Measurements from ENCODE around the gene KRTAP12-2.
A peak's percentile ranks its signal among the peaks of the same experiment; 100 is the strongest.
"Not testable (repeated sequence)": the region's sequence is repeated elsewhere in the genome, so short reads cannot be mapped to it uniquely, and the experiment has no call there.

The KRTAP12-2 gene

DNA sequence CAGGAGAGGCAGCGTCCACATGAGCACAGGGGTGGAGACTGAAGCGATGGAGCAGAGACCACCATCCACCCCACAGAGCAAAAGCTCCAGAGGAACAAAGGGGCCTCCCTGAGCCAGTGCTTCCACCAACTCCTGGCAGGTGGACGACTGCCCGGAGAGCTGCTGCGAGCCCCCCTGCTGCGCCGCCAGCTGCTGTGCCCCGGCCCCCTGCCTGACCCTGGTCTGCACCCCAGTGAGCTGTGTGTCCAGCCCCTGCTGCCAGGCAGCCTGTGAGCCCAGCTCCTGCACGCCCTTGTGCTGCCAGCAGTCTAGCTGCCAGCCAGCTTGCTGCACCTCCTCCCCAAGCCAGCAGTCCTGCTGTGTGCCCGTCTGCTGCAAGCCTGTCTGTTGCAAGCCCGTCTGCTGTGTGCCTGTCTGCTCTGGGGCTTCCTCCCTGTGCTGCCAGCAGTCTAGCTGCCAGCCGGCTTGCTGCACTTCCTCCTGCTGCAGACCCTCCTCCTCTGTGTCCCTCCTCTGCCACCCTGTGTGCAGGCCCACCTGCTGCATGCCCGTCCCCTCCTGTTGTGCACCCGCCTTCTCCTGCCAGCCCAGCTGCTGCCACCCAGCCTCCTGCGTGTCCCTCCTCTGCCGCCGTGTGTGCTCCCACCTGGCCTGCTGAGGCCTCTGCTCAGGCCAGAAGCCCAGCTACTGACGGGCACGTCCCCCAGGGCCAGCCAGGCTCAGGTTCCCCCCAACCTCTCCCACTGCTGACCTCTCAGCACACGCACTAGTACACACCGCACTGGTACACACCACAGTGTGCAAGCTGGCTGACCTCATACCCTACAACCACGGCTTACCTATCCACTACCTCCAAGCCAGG is 35.6 kb upstream of the KRTAP12-2 start:
- no peak for DNase-seq (ENCODE audit: low spot score)

DNA sequence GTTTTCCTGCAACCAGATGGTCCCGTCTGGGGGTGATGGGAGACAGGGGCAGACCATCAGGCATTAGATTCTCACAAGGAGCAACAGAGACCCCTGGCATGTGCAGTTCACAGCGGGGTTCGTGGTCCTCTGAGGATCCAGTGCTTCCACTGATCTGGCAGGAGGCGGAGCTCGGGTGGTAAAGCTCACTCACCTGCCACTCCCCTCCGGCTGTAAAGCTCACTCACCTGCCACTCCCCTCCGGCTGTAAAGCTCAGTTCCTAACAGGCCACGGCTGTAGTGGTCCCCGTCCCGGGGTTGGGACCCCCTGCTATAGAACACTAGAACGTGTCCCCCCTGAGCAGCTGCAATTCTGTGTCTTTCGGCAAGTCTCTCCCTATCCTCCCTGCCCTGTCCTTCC is 34.8 kb upstream of the KRTAP12-2 start:
- no peak for DNase-seq (ENCODE audit: low spot score)

DNA sequence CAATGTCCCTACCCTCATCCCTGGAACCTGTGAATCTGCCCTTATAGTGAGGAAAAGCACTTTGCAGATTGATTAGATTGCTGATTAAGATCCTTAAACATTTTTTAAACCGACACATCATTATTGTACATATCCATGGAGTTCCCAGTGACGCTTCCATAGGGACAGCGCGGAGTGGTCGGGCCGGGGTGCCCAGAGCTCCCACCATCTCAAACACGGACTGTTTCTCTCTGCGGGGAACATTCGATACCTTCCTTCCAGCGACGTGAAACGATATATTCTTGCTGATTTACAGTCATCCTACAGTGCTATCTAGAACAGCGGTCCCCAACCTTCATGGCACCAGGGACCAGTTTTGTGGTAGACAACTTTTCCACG is 34.3 kb upstream of the KRTAP12-2 start:
- DNase-seq (ENCODE audit: low spot score), result no peak

DNA sequence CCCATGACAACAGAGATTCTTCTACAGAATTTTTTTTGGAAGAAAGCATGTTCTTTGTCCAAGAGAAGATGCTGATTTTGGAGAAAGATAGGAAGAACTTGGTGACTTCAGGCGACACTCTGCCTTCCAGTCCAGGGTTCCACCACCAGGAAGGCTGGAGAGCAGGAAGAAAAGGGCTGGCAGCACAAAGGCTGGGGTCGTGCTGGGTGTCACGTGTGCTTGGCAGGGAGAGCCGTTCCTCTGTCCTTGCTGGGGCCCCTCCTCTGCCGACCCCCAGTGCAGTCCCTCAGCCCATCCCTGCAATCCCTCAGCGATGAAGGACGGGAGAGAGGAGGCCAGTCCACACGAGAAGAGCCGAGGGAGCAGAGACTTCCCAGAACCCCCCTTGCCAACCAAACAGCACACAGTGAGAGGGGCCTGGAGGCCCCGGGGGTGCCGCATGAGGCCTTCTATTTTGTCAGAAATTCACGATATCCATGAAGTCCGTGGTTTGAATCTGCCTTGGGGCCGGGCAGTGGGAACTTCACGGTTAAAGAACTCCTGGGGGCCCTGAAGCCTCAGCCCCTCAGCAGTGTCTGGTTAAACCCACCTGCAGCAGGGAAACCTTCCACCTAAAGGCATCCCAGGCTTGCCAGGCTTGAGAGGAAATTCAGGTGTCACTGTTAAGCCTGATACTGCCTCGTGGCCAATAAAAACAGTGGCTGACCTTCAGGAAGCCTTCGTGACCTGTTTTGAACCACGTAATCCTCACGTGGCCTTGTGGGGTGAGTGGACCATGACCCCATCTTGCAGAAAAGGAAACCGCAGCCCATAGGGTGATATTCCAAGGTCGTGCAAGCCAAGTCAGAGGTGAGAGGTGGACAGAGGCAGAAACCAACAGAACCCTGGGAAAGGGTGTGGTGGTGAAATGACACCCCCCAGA is 33.6 kb upstream of the KRTAP12-2 start:
- no peak for DNase-seq (ENCODE audit: low spot score)

DNA sequence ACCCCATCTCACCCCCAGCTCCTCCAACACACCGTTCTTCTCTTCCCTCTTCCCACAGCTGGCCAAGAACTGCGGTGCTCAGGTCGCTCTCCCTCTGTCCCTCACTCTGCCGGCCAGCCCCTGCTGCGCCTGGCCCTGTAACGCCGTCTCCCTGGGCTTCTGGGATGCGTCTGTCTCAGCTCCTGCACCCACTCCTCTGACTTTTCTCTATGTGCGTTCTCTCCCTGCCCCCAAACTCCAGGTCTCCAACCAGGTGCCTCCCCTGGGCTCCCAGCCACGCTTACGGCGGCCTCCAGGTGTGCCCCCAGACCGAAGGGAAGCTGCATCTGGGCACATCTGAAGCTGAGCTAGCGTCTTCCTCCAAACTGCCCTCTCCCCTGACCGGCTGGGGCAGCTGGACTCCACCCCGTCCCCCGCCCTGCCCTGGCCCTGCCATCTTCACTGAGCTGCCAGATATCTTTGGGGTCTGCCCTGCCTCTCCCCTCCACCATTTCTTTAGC is 32.8 kb upstream of the KRTAP12-2 start:
- no peak for DNase-seq (ENCODE audit: low spot score)

DNA sequence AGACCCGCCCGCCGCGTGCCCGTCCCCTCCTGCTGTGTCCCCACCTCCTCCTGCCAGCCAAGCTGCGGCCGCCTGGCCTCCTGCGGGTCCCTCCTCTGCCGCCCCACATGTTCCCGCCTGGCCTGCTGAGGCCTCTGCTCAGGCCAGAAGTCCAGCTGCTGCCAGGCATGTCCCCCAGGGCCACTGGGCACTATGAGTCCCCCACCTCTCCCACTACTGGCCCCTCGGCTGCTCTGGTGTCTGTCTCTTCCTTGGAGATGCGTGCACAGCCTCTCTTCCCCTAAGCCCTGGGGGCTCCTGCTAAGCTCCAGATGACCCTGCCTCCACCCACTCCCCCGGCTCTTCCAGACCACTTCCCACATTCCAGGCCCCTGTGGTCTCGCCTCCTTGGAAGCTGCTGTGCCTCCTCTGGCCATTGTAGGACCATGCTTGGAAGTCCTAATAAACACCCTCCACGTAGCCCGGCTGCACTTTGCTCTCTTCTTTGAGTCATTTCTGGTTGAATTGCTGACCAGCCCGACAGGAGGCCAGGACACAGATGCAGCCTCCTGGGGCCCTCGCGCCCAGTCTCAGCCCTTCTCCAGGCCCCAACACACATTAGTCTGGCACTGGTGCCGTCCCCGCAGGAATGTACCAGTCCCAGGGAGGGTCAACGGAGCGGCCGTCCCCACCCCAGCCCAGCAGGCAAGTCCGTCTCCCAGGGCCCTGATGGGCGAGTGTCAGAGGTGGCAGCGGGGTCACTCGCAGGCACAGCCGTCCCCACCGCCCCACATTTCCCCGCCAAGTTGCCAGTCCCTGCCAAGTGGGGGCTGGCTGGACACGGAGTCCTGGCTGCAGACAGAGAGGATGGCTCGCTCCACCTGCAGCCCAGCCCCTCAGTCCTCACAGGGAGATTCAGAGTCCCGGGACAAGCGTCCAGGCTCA is 31.3 kb upstream of the KRTAP12-2 start:
- no peak for DNase-seq (ENCODE audit: low spot score)

DNA sequence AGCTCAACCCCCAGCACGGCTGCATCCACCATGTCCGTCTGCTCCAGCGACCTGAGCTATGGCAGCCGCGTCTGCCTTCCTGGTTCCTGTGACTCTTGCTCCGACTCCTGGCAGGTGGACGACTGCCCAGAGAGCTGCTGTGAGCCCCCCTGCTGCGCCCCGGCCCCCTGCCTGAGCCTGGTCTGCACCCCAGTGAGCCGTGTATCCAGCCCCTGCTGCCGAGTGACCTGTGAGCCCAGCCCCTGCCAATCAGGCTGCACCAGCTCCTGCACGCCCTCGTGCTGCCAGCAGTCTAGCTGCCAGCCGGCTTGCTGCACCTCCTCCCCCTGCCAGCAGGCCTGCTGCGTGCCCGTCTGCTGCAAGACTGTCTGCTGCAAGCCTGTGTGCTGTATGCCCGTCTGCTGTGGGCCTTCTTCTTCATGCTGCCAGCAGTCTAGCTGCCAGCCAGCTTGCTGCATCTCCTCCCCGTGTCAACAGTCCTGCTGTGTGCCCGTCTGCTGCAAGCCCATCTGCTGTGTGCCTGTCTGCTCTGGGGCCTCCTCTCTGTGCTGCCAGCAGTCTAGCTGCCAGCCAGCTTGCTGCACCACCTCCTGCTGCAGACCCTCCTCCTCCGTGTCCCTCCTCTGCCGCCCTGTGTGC is 30.6 kb upstream of the KRTAP12-2 start, which contains the start of gene KRTAP10-12:
TSS of gene KRTAP10-12 (plus strand) at position 1 of the 639 bp plus-strand sequence. CDS start at position 31, 30 bp downstream.
- DNase-seq (ENCODE audit: low spot score), result not testable (repeated sequence)

DNA sequence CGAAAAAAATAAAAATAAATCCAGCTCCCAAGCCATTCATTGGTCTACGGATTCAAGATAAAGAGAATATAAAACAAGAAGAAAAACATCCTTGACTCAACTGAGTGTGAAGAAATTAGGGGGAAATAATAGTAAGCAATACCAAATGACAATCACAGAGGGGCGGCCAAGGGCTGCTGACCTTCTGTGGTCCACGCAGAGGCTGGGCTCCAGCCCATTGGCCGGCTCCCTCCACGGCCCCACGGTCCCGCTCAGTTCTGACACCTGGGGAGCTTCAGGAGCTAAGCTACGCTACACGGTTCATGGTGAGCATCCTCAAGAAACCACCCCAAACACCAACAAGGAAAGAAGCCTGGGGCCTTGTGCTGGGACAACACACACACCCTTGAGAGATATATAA is 29.8 kb upstream of the KRTAP12-2 start:
- no peak for DNase-seq (ENCODE audit: low spot score)

DNA sequence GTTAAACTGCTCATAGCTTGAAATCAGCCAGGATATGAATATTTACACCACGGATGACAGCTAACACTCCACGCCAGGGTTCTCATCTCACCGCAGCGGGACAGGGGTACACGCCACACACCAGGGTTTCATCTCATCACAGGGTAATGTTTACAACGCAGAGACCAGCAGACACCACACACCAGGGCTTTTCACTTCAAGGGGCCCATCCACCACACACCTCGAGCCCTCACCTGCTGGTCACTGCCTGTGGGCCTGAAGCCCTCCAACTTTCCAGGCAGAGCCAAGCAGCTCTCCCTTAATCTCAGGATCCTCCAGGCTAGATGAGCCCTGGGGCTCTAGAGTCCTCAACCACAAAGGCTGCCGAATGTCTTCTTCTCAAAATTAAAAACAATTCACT is 28.9 kb upstream of the KRTAP12-2 start:
- DNase-seq (ENCODE audit: low spot score), result no peak

DNA sequence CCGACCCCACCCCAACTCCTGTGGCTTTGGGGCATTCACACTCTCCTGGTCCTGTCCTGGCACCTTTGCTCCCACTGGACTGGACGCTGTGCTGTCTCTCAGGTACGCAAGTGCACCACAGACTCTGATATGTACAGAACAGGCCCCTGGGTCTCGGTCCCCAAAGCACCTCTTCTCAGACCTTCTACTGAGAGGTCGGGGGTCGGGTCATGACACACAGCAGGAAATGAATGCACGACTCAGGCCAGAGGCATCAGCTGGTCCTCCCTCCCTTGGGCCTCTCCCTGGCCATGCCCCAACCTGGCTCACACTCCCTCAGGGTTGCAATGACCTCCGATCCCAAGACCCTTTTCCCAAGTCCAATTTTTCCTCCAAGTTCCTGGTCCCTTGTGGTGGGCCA is 28.5 kb upstream of the KRTAP12-2 start:
- peak; percentile 7 for DNase-seq (ENCODE audit: low spot score)

DNA sequence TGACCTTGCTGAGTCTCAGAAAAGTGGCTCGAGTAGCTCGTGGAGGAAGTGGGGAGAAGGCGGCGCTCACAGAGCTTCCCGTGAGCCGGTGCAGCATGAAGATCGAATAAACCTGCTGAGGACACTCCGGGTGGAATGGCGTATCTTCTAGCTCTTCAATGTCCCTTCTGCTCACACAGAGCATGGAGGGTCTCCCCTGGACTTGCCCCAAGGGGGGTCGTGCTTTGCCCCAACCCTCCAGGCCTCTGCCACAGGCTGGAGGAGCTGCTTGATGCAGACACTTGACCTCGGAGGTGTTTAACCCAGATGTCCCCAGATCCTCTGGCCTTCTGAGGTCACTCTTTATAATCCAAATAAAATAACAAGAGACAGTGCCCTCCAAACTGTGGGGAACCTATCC is 28.0 kb upstream of the KRTAP12-2 start:
- DNase-seq (ENCODE audit: low spot score), result no peak

DNA sequence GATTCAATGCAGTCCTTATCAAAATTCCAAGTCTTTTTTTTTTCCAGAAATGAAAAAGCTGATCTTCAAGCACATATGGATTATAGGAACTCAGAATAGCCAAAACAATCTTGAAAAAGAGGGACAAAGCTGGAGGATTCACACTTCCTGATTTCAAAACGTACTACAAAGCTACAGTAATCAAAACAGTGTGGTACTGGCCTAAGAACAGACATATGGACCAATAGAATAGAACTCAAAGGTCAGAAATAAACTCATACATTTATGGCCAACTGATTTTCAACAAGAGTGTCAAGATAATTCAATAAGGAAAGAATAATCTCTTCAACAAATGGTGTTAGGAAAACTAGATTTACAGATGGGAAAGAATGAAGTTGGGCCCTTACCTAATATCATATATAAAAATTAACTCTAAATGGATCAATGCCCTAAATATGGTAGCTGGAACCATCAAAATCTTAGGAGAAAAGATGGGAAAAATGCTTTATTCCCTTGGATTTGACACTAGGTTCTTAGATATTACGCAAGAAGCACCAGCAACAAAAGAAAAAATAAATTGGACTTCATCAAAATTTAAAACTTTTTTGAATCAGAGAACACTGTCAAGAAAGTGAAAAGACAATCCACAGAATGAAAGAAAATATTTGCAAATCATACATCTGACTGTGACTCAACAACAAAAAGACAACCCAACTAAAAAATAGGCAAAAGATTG is 26.2 kb upstream of the KRTAP12-2 start:
- no peak for DNase-seq (ENCODE audit: low spot score)

DNA sequence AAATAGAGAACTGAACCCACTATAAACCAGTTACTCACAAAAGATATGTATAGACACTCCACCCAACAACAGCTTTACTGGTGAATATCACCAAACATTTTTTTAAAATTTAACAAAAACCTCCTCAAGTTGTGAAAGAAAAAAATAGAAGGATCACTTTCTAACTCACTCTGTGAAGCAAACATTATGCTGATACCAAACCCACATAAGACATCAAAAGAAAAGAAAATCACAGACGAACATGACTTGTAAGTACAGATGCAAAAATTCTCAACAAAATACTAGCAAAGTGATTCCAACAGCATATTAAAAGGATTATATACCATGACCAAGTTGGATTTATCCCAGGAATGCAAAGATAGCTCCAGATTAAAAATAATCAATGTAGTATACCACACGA is 25.0 kb upstream of the KRTAP12-2 start:
- DNase-seq (ENCODE audit: low spot score), result no peak

DNA sequence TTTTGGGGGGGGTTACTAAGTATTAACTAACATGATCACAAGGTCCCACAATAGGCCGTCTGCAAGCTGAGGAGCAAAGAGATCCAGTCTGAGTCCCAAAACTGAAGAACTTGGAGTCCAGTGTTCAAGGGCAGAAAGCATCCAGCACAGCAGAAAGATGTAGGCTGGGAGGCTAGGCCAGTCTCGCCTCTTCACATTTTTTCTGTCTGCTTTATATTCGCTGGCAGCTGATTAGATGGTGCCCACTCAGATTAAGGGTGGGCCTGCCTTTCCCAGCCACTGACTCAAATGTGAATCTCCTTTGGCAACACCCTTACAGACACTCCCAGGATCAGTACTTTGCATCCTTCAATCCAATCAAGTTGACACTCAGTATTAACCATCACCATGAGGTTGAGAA is 23.0 kb upstream of the KRTAP12-2 start:
- not testable (repeated sequence) for DNase-seq (ENCODE audit: low spot score)

DNA sequence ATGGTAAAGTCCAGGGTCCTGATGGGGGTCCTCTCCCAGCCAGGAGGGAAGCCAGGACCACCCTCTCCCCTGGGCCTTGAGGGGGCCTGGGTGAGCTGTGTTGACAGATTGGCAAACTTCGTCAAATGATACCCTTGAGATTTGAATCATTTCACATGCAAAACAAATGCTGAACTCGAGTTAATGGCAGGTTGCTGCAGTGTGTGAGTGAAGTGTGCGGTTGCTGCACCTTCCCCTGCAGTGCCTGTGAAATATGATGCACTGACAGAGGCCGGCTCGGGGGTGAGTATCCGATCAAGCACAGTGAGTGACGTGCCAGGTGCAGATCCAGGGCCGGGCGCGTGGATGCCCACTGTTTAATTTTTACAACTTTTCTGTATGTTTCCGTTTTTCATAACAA is 20.9 kb upstream of the KRTAP12-2 start:
- DNase-seq (ENCODE audit: low spot score), result no peak

DNA sequence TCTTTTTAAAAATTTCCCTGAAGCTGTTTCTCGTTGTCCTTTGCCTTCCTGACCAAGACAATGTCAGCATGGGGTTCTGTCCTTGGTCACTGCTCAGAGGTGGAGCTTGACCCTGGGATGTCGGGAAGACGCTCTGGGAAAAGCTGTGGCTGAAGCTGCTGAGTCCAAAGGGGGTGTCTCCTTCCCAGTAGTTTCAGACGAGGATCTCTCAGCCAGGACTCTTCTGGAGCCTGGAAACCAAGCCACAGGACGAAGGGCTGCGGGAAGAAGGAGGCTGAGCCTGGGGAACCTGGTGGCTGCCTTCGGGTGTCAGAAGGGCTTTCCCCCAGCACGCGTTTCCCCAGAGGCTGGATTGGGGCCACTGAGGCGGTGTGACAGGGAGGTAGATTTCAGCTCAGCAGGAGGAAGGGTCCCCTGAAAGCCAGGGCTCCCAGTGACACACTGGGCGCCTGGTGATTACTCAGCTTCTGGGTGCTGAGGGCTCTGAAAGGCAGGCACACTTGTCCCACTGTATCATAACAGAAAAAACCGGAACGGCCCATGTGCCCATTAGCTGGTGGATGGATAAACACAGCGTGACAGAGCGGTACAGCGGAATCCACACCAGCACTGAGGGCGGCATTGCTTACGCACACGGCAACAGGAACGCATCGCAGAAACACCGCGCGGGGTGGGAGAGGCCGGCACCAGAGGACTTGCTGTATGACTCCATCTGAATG is 20.3 kb upstream of the KRTAP12-2 start:
- DNase-seq (ENCODE audit: low spot score), result no peak

DNA sequence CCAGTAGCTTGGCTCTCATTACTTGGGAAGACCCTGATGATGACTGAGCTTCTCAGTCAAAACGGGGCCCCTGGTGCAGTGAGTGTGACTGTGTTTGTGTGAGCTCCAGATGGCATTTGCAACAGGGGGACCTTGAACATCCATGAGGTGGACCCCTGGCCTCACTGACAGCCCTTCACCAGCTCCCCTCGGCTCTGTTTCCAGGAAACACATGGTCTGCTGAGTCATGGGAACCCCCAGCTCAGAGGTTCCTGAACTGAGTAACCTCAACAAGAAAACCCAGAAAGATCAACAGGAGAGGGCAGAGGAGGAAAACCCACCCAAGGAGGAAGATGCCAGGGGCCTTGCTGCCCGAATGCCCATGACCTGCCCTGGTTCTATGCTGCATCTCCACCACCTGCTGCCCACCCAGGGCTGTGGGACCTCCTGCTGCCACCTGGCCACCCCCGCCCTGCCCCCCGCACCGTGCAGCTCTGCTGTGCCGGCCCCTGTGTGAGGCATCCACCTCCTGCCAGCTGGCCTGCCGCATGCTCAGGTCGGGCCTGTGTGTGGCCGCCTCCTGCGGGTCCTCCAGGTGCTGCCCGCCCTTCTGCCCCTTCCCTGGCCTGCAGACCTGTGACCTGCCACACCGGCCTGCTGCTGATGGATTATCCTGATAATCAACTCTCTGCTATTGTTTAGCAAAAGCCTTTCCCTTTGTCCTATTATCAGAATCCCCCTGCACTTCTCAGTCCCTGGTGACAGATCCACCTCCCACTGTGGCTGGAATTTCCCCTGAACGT is 19.5 kb upstream of the KRTAP12-2 start:
- no peak for DNase-seq (ENCODE audit: low spot score)

DNA sequence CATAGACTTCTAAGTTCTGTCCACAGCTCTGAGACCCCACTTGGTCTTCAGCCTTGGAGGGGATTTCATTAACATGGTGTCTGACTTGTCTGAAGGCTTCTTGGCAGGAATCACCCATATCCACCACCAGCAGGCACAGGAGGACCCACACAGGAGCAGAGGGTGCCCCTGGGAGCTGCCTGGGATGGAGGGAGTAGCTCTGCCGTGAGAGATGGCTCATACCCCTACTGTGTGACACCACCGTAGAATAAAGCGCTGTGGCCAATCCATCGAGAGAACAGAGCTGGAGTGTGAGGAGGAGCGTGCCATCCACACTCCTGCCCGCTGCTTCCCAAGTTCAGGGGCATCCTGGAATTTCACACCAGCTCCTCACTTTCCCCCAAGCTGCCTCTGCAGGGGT is 18.3 kb upstream of the KRTAP12-2 start:
- not testable (repeated sequence) for DNase-seq (ENCODE audit: low spot score)

DNA sequence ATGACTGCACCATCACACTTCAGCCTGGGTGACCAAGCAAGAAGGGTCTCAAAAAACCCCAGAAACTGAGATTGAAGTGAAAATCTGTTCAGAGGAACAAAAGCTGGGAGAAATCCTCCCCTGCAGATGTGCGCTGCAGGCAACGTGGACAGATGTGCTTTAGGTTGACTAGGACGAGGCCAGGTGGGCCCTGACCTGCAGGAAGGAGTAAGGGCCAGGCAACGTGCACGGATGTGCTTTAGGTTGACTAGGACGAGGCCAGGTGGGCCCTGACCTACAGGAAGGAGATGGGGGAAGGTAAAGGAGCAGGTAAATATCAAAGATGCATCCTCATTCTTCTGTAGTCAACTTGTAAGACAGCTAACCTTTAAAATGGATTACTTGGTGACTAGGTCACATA is 17.8 kb upstream of the KRTAP12-2 start:
- DNase-seq (ENCODE audit: low spot score), result no peak

Data from AG20443 (cell line).